ENCODE data around the gene CACYBP.

Gene CACYBP

GRCh38 chr1:174988539-174988938 is 11.2 kb upstream of the CACYBP start:
- peaks cover 5% of the 10 kb centered on the region for H3K36me3 ChIP-seq (ENCODE audit: insufficient read depth, low read length)
- H3K27me3 ChIP-seq (ENCODE audit: insufficient read depth, low read length) = no peaks in the 10 kb centered on the region
- H2AFZ ChIP-seq (ENCODE audit: low read depth, low read length) = no peak overlapping the region
- H3K4me3 ChIP-seq (ENCODE audit: low read length) = no peak overlapping the region
- no peaks in the 10 kb centered on the region for H3K4me1 ChIP-seq (ENCODE audit: insufficient read depth, low read length)
- H3K9me3 ChIP-seq (ENCODE audit: low read length) = no peaks in the 10 kb centered on the region

- Histone ChIP-seq H3K4me3 (ENCODE audit: low read length) (no peak overlapping the region), H3K9me3 (ENCODE audit: low read length) (no peaks in the 10 kb centered on the region), H3K4me1 (ENCODE audit: insufficient read depth, low read length) (no peaks in the 10 kb centered on the region), H3K27me3 (ENCODE audit: insufficient read depth, low read length) (no peaks in the 10 kb centered on the region), H3K36me3 (ENCODE audit: insufficient read depth, low read length) (peaks cover 5% of the 10 kb centered on the region), H2AFZ (ENCODE audit: low read depth, low read length) (no peak overlapping the region)
These were observed 10.8 kb upstream of the CACYBP start for GRCh38 chr1:174988986-174989385.

GRCh38 chr1:174989536-174990220 is 10.1 kb upstream of the CACYBP start:
- Histone ChIP-seq H3K36me3 (ENCODE audit: insufficient read depth, low read length) (peaks cover 5% of the 10 kb centered on the region), H2AFZ (ENCODE audit: low read depth, low read length) (no peak overlapping the region), H3K27me3 (ENCODE audit: insufficient read depth, low read length) (no peaks in the 10 kb centered on the region), H3K9me3 (ENCODE audit: low read length) (no peaks in the 10 kb centered on the region), H3K4me3 (ENCODE audit: low read length) (no peak overlapping the region), H3K4me1 (ENCODE audit: insufficient read depth, low read length) (no peaks in the 10 kb centered on the region)

- H3K4me3 ChIP-seq (ENCODE audit: low read length) = no peak overlapping the region
These were observed 9.3 kb upstream of the CACYBP start for GRCh38 chr1:174990382-174990999.

GRCh38 chr1:174991473-174991872 is 8.3 kb upstream of the CACYBP start:
- Histone ChIP-seq H3K27me3 (ENCODE audit: insufficient read depth, low read length) (no peaks in the 10 kb centered on the region), H3K36me3 (ENCODE audit: insufficient read depth, low read length) (peaks cover 5% of the 10 kb centered on the region), H2AFZ (ENCODE audit: low read depth, low read length) (no peak overlapping the region), H3K9me3 (ENCODE audit: low read length) (no peaks in the 10 kb centered on the region), H3K4me1 (ENCODE audit: insufficient read depth, low read length) (no peaks in the 10 kb centered on the region), H3K4me3 (ENCODE audit: low read length) (no peak overlapping the region)

More at GRCh38 chr1:174990382-174990999, 9.3 kb upstream of the CACYBP start:
- Histone ChIP-seq H3K36me3 (ENCODE audit: insufficient read depth, low read length) (peaks cover 5% of the 10 kb centered on the region), H3K9me3 (ENCODE audit: low read length) (no peaks in the 10 kb centered on the region), H3K27me3 (ENCODE audit: insufficient read depth, low read length) (no peaks in the 10 kb centered on the region), H2AFZ (ENCODE audit: low read depth, low read length) (no peak overlapping the region), H3K4me1 (ENCODE audit: insufficient read depth, low read length) (no peaks in the 10 kb centered on the region)

- peaks cover 5% of the 10 kb centered on the region for H3K36me3 ChIP-seq (ENCODE audit: insufficient read depth, low read length)
- H2AFZ ChIP-seq (ENCODE audit: low read depth, low read length) = no peak overlapping the region
- peaks cover 5% of the 10 kb centered on the region for H3K4me1 ChIP-seq (ENCODE audit: insufficient read depth, low read length)
- no peaks in the 10 kb centered on the region for H3K27me3 ChIP-seq (ENCODE audit: insufficient read depth, low read length)
- H3K4me3 ChIP-seq (ENCODE audit: low read length) = no peak overlapping the region
- H3K9me3 ChIP-seq (ENCODE audit: low read length) = no peaks in the 10 kb centered on the region
These were observed 4.6 kb upstream of the CACYBP start for GRCh38 chr1:174995121-174995520.

DNA sequence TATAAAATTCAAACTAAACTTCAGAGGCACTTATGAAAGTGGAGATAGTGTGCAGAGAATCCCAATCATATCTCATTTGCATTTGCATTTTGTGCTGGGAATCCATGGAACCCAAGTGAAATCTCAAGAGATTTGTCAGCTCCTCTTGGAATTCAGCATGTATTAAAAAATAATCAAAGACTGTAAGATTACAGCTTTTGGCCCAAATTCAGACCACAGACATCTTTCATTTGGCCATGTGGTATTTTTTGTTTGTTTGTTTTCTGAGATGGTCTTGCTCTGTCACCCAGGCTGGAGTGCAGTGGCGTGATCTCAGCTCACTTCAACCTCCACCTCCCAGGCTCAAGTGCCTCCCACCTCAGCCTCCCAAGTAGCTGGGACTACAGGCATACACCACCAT is 3.8 kb upstream of the CACYBP start:
- Histone ChIP-seq H3K27me3 (ENCODE audit: insufficient read depth, low read length) (no peaks in the 10 kb centered on the region), H3K4me3 (ENCODE audit: low read length) (no peak overlapping the region), H3K4me1 (ENCODE audit: insufficient read depth, low read length) (peaks cover 7% of the 10 kb centered on the region), H3K36me3 (ENCODE audit: insufficient read depth, low read length) (no peaks in the 10 kb centered on the region), H2AFZ (ENCODE audit: low read depth, low read length) (no peak overlapping the region), H3K9me3 (ENCODE audit: low read length) (no peaks in the 10 kb centered on the region)

DNA sequence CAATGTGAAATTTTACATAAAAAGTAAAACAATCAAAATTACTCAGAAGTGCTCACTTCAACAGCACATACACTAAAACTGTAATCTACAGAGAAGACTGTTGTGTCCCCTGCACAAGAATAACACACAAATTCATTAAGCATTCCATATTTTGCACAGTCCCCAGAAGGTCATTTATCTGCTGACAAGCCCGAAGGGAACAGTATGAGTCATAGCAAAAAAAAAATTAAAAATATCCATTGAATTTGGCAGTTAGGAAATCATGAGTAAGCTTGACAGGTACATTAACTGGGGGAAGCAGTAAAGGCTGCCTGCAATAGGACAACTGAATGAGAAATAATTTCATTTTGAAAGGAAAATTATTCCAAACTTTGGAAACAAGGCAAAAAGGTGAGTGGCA is 3.3 kb upstream of the CACYBP start:
- Histone ChIP-seq H3K4me1 (ENCODE audit: insufficient read depth, low read length) (peaks cover 12% of the 10 kb centered on the region), H3K9me3 (ENCODE audit: low read length) (no peaks in the 10 kb centered on the region), H3K36me3 (ENCODE audit: insufficient read depth, low read length) (no peaks in the 10 kb centered on the region), H3K4me3 (ENCODE audit: low read length) (no peak overlapping the region), H3K27me3 (ENCODE audit: insufficient read depth, low read length) (no peaks in the 10 kb centered on the region), H2AFZ (ENCODE audit: low read depth, low read length) (no peak overlapping the region)

- Histone ChIP-seq H3K4me1 (ENCODE audit: insufficient read depth, low read length) (peaks cover 13% of the 10 kb centered on the region), H3K4me3 (ENCODE audit: low read length) (no peak overlapping the region), H2AFZ (ENCODE audit: low read depth, low read length) (no peak overlapping the region), H3K27me3 (ENCODE audit: insufficient read depth, low read length) (no peaks in the 10 kb centered on the region), H3K9me3 (ENCODE audit: low read length) (no peaks in the 10 kb centered on the region), H3K36me3 (ENCODE audit: insufficient read depth, low read length) (no peaks in the 10 kb centered on the region)
These were observed 2.7 kb upstream of the CACYBP start for GRCh38 chr1:174997041-174997440.

DNA sequence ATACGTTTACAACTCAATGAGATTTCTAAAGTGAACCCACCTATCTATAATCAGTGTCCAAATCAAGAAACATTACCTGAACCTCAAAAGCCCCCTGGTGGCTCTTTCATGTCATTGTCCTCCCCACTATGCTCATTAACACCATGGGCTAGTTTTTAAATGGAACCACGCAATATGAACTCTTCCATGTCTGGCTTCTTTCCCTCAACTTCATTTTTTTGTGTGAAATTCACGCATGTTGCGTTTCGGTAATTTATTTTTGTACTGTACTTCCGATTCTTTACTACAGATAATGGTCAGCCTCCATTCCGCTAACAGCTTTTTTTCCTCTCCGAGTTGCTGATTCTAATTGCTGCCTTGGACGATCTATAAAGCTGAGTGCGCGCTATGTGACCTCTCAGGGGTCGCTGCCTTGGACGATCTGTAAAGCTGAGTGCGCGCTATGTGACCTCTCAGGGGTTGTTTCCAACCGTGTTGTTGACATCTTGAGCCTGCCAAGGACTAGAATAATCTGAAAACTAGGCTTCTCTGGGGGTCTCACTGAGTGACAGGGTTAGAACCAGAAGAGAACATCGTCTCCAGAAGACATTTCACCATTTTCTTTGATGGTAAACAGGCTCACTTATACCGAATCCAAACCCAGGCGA is 1.1 kb upstream of the CACYBP start:
- H3K27me3 ChIP-seq (ENCODE audit: insufficient read depth, low read length) = no peaks in the 10 kb centered on the region
- H2AFZ ChIP-seq (ENCODE audit: low read depth, low read length) = peak overlapping the region; percentile 77
- peak overlapping the region; percentile 81 for H3K4me3 ChIP-seq (ENCODE audit: low read length)
- no peaks in the 10 kb centered on the region for H3K9me3 ChIP-seq (ENCODE audit: low read length)
- no peaks in the 10 kb centered on the region for H3K36me3 ChIP-seq (ENCODE audit: insufficient read depth, low read length)
- H3K4me1 ChIP-seq (ENCODE audit: insufficient read depth, low read length) = peaks cover 13% of the 10 kb centered on the region

DNA sequence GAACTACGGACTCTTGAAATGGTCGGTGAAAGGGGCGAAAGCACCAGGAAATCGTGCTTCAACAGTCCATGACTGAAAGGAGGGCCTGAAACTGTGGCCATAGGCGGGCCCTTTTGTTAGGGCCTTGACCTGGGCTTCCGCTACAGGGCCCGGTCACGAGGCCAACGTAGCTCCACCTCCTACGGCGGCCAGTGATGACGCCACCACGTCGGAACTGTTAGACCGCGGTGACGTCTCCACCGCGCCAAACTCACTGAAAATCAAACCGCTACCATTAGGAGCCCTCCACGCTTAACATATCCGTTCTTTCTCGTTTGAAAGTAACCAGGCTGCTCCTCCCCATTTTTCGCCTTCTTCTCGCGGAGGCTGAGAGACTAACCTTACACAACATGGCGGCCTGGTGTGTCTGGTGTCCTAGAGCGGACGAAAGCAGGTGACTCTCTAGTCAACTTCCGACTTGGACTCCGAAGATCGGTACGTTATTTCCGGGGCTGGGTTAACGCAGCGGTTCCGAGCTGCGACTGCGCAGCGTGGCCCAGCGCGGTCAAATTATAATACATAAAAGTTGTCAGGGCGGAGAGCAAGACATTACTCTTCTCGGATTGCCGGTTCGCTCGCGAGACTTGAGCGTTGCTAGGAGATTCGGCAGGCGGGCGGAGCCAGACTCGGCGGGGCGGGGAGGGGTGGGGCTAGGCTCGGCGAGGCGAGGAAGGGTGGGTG is 371 bp upstream of the CACYBP start:
- no peaks in the 10 kb centered on the region for H3K9me3 ChIP-seq (ENCODE audit: low read length)

GRCh38 chr1:175000697-175001187 is 995 bp downstream of the CACYBP start:
- Histone ChIP-seq H3K4me1 (ENCODE audit: insufficient read depth, low read length) (peaks cover 13% of the 10 kb centered on the region), H2AFZ (ENCODE audit: low read depth, low read length) (no peak overlapping the region), H3K36me3 (ENCODE audit: insufficient read depth, low read length) (peaks cover 9% of the 10 kb centered on the region), H3K4me3 (ENCODE audit: low read length) (peak overlapping the region; percentile 81), H3K27me3 (ENCODE audit: insufficient read depth, low read length) (no peaks in the 10 kb centered on the region), H3K9me3 (ENCODE audit: low read length) (no peaks in the 10 kb centered on the region)

More for the DNA sequence above, 371 bp upstream of the CACYBP start:
- Histone ChIP-seq H3K36me3 (ENCODE audit: insufficient read depth, low read length) (no peaks in the 10 kb centered on the region), H3K4me3 (ENCODE audit: low read length) (peak overlapping the region; percentile 81), H3K27me3 (ENCODE audit: insufficient read depth, low read length) (no peaks in the 10 kb centered on the region), H3K4me1 (ENCODE audit: insufficient read depth, low read length) (peaks cover 13% of the 10 kb centered on the region), H2AFZ (ENCODE audit: low read depth, low read length) (peak overlapping the region; percentile 77)

All from neuron (in vitro differentiated cells).